ENCODE results near the gene ZER1.

The ZER1 gene

GRCh38 chr9:128715436-128715750, 56.3 kb downstream of the ZER1 start:
- no peak for TF ChIP-seq POU6F1 (CRISPR knock-in tag; IDR thresholded peaks at IDR 0.05; ENCODE audit: borderline replicate concordance, low read depth)
- TF ChIP-seq ZC3H10 (CRISPR knock-in tag; IDR thresholded peaks at IDR 0.05), result no peak
- no peak for TF ChIP-seq ZNF70 (CRISPR knock-in tag; IDR thresholded peaks at IDR 0.05)
- TF ChIP-seq TSHZ2 (CRISPR knock-in tag; IDR thresholded peaks at IDR 0.05), result no peak
- no peak for TF ChIP-seq CSDC2 (CRISPR knock-in tag; IDR thresholded peaks at IDR 0.05)
- TF ChIP-seq BACH2 (CRISPR knock-in tag; IDR thresholded peaks at IDR 0.05; ENCODE audit: borderline replicate concordance), result no peak
- TF ChIP-seq ZFP30 (CRISPR knock-in tag; IDR thresholded peaks at IDR 0.05), result no peak
- no peak for TF ChIP-seq ISL1 (CRISPR knock-in tag; IDR thresholded peaks at IDR 0.05)
- no peak for TF ChIP-seq TCF4 (CRISPR knock-in tag; IDR thresholded peaks at IDR 0.05; ENCODE audit: borderline replicate concordance)
- no peak for TF ChIP-seq GLIS3 (CRISPR knock-in tag; IDR thresholded peaks at IDR 0.05)
- no peak for TF ChIP-seq ZNF8 (CRISPR knock-in tag; IDR thresholded peaks at IDR 0.05)
- TF ChIP-seq ESRRG (CRISPR knock-in tag; IDR thresholded peaks at IDR 0.05), result no peak
- no peak for TF ChIP-seq RARB (CRISPR knock-in tag; IDR thresholded peaks at IDR 0.05)
- no peak for TF ChIP-seq PATZ1 (CRISPR knock-in tag; IDR thresholded peaks at IDR 0.05; ENCODE audit: borderline replicate concordance)
- TF ChIP-seq ZNF565 (CRISPR knock-in tag; conservative IDR thresholded peaks at IDR 0.05; ENCODE audit: low read depth), result no peak
- no peak for TF ChIP-seq OSR1 (CRISPR knock-in tag; IDR thresholded peaks at IDR 0.05)
- ATAC-seq, result no peak

- ATAC-seq, result no peak
- TF ChIP-seq CREB5 (CRISPR knock-in tag; IDR thresholded peaks at IDR 0.05; ENCODE audit: low read depth) (no peak), PATZ1 (CRISPR knock-in tag; IDR thresholded peaks at IDR 0.05; ENCODE audit: borderline replicate concordance) (no peak), ZNF70 (CRISPR knock-in tag; IDR thresholded peaks at IDR 0.05) (no peak), SNAI2 (CRISPR knock-in tag; IDR thresholded peaks at IDR 0.05) (no peak), TOX (CRISPR knock-in tag; IDR thresholded peaks at IDR 0.05; ENCODE audit: borderline replicate concordance) (no peak), BACH2 (CRISPR knock-in tag; IDR thresholded peaks at IDR 0.05; ENCODE audit: borderline replicate concordance) (no peak), ISL1 (CRISPR knock-in tag; IDR thresholded peaks at IDR 0.05) (no peak), ZNF8 (CRISPR knock-in tag; IDR thresholded peaks at IDR 0.05) (no peak), POU6F1 (CRISPR knock-in tag; IDR thresholded peaks at IDR 0.05; ENCODE audit: borderline replicate concordance, low read depth) (no peak), ESRRG (CRISPR knock-in tag; IDR thresholded peaks at IDR 0.05) (no peak)
These were observed 56.9 kb downstream of the ZER1 start for GRCh38 chr9:128714586-128715435.
